Suppressor macrophage (primary cell): ENCODE measurements around the gene HCAR3.
A peak's percentile ranks its signal among the peaks of the same experiment; 100 is the strongest.
"Not testable (repeated sequence)": the region's sequence is repeated elsewhere in the genome, so short reads cannot be mapped to it uniquely, and the experiment has no call there.

ENCODE experiments used
- DNase-seq, 4 experiments: peaks; one replicate each; pipeline ENCODE4 v3.0.0-alpha.2; 2020 to 2022
- total RNA-seq, 17 experiments: gene quantifications; one replicate each; lab custom pipeline; 2026; ENCODE audit warnings: mixed read lengths in 6 of 17, inconsistent platforms in 3 of 17; lab: John Stamatoyannopoulos, UW

The HCAR3 gene
- total RNA-seq, result 0.33 to 95.3 (median 7.2) reads per million in 17 experiments

DNA sequence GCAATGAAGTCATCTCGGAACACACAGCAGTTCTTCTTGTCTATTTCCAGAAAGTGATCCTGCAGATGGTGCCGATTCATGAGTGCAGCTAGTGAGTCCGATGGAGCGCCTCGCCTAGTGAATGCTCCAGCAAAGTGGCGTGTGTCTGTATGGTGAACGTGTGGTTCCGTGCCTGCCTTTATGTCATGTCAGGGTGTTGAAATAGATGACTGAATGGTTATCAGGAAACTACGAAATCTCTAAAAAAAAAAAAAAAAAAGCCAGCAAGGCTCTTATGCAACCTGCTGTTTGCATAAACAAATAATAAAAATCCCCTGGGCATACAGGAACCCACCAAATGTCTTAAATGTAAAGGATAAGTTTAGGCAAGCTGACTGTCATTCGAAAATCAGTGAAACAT, at the start of gene HCAR3:
TSS of gene HCAR3 (minus strand) at position 154 of the 400 bp plus-strand sequence. CDS start at position 80, 74 bp downstream.
- peak; percentile 75 to 87 (median 80) for DNase-seq

DNA sequence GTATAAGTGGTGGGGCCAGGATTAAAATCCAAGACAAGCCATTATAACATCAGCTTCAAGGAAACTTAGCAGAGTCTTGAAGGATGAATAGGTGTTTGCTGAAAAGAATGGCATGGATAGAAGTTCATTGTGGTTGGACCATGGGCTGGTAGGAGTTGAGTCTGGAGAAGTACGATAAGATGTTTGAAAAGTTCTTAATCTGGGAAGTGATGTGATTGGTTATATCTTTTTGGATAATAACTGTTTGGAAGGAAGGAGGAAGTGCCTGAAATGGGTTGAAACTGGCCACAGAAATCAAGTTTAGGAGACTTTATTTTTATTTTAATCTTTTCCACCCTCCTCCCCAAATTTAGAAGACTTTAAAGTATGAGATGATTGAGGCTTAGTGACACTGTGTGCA, 41.0 kb upstream of the HCAR3 start:
- no peak for DNase-seq

DNA sequence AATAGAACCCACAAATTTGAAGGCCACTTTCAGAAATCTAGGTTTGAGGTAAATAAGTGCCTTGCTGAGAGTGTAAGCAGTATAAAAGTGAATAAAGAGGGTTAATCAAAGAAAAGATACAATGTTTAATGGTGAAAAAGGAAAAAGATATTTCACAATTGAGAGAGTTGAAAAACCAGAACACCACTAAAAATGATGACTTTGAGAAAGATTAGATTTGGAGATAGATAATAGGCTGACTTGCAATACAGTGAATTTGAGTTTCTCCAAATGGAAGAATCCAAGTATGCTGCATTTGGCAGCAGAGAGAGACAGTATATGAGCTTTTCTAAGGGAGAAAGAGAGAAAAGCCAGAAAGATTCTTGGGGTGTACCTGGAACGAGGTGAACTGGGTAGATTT, 38.2 kb upstream of the HCAR3 start:
- no peak for DNase-seq

DNA sequence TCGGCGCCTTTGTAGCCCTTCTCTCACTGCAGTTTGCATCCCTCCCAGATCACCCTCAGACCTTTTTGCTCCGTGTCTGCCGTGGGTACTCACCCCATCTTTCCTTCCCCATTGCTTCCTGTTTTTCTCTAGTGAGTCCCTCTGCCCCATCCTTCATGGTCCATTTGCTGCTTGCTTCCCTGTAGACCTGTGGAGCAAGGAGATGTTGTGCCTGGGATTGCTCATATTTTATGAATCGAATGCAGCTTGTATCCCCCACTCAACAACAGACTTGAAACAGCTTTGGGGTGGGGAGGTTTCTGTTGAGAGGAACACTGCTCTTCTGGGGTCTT, 36.7 kb upstream of the HCAR3 start:
- peak in 3 of 4 experiments; percentile 21 to 37 (median 35) for DNase-seq

DNA sequence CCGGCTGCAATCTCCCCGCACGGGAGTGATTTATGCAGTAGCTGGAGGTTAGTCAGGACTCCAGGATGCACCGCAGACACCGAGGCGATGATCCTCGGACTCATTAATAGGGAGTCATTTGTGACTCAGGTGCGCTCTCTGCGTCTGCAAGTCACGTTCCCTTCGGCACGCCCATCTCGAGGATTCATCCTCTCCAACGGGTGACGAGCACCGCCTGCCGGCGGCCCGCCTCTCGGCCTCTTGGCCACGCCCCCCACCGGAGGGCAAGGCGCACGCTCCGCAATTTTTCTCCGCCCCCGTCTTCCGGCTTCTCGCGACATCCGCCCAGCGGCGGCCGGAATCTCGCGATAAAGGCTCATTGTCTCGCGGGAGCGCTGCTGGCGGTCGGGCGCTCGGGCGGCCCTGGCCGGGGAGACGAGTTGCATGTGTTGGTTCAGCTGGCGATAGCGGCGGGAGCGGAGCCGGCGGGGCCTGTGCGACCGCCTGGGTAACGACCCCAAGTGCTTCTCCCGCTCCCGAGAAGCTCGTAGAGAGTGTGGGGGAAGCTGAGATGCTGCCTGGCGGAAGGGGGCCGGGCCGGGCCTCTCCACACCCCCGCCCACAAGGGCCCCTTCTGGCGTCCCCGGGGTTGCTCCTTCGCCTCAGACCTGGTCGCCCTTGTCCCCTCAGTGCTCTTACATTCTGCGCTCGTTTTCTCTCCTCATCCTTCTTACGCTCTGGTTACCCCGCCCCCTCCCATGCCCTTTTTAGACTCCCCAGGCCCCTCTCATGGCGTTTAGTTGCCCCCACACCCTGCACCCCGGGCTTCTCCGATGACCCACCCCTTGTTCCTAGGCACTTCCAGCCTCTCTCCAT, 36.1 kb upstream of the HCAR3 start, which contains the start of gene DENR:
TSS of gene DENR (plus strand) at position 361 of the 855 bp plus-strand sequence. CDS start 878 bp downstream, outside the sequence.
- peak; percentile 98 to 99 (median 99) for DNase-seq

DNA sequence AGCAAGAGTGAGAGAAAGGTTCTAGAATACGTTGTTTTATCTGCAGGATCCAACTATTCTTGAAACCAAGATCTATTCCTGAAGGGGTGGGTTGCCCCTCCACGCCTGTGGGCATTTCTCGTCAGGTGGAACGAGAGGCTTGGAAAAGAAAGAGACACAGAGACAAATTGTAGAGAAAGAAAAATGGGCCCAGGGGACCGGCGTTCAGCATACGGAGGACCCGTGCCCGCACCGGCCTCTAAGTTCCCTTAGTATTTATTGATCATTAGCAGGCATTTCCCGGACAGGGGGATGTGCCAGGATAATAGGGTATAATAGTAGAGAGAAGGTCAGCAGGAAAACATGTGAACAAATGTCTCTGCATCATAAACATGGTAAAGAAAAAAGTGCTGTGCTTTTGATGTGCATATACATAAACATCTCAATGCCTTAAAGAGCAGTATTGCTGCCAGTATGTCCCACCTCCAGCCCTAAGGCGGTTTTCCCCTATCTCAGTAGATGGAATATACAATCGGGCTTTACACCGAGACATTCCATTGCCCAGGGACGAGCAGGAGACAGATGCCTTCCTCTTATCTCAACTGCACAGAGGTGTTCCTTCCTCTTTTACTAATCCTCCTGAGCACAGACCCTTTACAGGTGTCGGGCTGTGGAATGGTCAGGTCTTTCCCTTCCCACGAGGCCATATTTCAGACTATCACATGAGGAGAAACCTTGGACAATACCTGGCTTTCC, 34.3 kb upstream of the HCAR3 start:
- not testable (repeated sequence) for DNase-seq

DNA sequence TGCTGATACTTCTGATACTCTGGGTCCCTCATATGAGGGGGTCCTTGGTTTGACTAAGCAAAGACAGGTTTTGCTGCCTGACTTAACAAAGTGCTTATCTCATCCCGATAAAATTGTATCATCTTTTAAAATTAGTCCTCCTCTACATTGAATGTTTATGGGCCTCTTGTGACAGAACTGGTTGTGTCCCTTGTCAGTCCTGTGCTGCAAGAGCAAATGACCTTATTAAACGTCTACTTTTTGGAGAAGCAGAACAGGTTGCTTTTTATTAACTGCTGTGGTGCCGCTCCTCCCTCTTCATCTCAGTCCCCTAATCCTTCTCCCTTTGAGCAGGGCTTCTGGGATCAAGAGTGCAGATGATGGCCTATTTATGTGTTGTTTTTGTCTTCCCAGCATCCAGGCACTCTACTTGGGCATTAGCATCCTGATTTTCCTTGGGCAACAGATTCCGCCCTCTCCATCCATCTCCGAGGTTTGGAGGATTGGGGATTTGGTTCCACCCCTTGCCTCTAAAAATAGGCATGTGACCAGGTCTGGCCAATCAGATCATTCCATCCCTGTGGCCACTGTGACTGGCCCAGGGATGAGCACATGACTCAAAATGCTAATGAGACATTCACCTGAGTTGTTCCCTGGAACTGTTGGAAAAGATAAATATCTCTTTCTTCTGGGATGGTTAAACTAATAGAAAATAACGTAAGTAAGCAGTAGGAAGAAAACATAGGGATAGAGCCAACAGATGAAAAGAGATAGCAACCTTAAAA, 33.1 kb upstream of the HCAR3 start:
- no peak for DNase-seq

DNA sequence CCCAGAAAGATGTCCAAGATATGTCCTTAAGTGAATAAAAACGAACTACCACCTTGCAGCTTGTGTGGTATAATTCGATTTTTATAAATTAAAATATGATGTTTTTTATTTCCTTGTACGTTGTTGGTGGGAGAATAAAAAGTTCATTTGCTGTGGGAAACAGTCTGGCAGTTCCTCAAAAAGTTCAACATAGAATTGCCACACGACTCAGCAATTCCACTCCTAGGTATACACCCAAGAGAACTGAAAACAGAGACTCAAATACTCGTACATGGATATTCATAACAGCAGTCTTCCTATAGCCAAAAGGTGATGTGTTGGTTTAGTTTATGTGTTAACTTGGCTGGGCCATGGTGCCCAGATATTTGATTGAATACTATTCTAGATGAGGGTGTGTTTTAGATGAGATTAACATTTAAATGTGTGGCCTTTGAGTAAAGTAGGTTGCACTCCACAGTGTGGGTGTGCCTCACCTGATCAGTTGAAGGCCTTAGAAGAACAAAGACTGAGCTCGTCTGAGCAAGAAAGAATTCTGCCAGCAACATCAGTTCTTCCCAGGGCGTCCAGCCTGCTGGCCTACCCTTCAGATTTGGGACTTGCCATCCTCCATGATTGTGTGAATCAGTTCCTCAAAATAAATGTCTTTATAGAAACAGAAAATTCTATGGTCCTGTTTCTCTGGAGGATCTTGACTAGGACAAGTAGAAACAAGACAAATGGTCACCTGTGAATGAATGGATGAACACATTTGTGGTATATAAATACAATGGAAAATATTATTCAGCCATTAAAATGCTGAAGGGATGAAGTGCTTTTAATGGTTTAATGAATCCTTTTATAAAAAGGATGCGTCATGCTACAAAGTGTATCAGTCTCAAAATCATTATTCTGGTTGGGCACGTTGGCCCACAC, 30.9 kb upstream of the HCAR3 start:
- peak in 3 of 4 experiments; percentile 28 to 60 (median 37) for DNase-seq

DNA sequence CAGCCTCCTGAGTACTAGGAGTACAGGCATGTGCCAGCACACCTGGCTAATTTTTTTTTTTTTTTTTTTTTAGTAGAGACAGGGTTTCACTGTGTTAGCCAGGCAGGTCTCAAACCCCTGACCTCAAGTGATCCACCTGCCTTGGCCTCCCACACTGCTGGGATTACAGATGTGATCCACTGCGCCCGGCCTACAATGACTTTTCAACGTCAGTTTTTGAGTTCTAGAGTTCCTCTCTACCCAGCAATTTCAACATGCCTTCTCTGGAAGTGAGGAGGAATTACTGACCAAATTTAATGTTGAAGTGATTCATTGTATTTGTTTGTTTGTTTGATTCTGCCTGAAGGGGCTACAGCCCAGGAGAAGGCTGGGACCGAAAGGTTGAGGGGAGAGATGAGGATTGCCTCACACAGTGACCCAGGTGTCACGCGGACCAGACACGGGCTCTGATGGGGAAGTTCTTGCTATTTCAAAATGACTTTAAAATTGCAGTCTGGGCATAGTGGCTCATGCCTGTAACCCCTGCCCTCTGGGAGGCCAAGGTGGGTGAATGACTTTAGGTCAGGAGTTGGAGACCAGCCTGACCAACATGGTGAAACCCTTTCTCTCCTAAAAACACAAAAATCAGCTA, 27.4 kb upstream of the HCAR3 start:
- peak; percentile 81 to 93 (median 90) for DNase-seq

DNA sequence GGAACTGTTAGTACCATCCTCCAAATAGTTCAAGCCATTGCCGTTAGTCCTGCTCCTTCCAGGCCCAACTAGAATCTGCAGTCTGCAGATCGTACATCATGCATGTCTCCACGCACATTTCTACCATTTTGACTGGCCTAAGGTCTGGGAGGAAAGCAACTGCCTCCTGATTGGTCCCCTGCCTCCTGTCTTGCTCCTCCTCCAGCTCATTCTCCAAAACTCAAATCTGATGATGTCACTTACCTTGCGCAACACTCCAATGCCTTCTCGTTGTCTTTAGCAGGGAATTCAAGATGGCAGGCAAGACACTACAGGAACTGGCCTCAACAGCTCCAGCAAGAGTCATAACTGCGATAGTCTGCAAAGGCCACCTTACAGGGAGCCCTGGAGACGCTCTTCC, 23.7 kb upstream of the HCAR3 start:
- peak in 1 of 4 experiments; percentile 17 for DNase-seq

DNA sequence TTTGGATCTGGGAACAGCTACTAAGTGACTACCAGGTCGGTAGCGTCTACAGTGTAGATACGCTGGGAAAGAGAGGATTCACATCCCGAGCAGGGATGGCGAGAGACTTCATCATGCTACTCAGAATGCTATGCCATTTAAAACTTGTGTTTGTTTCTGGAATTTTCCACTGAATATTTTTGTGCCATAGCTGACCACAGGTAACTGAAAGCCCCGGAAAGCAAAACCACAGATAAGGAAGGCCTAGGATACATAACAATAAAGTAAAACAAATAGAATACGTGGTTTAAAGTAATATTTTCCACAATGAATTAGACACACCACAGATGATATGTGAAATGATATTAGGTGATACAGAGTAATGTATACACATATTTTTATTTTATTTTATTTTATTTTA, 22.0 kb upstream of the HCAR3 start:
- DNase-seq, result no peak

DNA sequence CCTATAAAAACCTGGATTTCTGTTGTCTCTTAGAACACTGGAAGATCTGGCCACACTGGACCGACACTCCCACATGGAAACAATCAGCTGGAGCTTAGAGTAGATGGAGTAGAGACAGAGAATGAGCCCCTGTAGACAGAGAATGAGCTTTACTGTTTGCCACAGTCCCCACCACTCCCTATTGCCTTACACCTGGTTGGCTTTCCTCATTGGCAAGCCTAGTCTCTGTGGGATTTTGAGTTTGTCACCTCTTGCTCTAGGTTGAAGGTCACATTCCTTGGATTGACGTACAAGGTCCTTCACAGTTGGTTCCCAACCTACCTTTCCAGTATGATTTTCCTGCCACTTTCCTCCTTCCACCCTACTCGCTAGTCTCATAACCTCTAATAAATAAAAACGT, 16.0 kb upstream of the HCAR3 start:
- DNase-seq, result no peak

DNA sequence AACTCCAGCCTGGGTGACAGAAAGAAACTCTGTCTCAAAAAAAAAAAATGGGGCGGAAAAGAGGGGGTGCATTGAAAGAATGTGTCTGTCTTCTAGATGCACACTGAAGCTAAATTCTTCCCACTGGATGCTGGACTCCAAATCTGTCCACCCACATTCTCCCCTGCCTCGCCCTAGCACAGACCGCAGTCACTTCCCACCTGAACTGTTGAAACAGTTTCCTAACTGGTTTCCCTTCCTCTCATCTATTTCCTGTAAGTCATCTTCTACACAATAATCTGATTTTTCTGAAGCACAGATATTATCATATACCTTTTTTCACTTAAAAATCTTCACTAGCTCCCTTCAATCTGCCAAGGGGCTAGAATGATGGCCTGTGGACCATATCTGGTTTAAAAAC, 15.6 kb upstream of the HCAR3 start:
- DNase-seq, result peak in 3 of 4 experiments; percentile 45 to 50 (median 46)

DNA sequence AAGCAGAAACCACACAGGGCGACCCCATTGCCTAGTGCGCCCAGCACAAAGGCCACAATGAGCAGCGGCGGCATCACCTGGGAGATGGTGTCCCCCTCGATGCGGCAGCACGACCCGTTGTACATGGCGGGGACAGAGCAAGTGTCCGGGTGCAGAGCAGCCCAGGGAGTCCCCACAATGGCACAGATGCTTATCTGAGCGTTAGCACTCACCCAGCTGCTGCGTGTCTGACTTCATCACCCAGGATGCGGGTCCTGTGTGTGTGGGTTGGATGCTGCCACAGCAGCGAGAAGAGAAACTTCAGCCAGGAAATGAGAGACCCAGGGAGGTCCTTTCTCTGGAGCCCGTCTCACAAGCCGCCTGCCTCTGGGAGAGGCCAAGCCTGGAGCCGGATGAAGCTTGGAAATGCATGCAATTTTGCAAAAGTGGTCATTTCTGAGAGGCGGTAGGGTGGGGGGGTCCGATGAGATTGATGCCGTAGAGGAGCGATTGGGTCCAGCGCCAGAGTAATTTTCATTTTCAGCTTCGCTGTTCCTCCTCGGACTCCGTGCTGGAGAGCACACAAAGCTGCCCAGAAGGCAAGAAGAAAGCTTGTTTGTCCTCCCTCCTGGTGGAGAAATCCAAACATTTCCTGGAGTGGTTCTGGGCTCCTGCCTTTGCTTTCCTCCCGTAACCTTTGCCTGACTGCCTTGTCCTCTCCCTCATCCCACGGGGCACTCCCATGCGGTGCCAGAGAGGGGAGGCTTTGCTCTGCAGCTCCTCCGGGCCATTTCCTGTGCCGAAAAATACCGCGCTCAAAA, 13.8 kb upstream of the HCAR3 start, which contains the start of gene HCAR1:
TSS of gene HCAR1 (minus strand) at position 630 of the 800 bp plus-strand sequence. CDS start at position 125, 505 bp downstream.
- DNase-seq, result no peak

DNA sequence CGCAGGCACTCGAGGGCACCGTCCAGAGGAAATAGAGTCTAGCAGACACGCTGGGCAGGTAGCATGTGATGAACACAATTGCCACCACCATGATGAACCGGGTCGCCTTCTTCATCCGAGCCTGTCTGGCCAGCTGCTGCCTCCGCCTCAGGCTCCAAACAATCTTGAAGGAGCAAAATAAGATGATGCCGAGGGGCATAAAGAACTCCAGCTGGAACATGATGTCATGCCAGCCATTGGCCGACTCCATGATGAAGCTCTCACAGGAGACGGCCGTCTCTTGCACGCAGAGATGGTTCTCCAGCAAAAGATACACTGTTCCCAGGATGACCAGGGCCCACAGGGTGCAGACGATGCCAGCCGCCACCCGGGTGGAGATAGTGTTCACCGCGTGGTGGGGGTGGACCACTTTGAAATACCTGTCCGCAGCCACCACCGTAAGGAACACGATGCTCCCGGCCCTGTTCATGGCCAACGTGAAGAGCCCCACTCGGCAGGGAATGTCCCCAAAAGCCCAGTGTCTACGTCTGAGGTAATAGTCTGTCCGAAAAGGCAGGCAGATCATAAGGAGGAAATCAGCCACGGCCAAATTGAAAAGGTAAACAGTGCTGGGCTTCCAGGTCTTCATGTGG, 13.1 kb upstream of the HCAR3 start:
- no peak for DNase-seq

DNA sequence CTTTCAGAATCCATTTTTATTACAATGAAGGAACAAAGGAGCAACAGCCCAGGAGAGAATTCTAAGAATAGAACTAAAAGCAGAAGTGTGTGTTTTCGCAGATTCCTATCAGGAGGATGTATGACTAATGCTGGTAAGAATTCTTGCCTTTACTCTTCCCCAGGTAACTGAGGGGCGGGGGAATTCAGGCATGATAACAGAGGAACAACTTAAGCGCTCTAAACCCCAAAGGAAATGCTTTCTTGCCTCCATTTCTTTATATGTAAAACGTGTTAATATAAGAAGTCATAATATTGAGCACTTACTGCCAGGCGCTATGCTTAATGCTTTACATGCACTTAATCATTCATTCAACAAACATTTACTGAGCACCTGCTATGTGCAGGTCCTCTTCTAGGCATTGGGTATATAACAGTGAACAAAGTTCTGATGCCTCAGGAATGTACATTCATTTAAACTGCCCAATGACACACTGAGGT, 9.5 kb upstream of the HCAR3 start:
- DNase-seq, result peak; percentile 31 to 73 (median 54)

DNA sequence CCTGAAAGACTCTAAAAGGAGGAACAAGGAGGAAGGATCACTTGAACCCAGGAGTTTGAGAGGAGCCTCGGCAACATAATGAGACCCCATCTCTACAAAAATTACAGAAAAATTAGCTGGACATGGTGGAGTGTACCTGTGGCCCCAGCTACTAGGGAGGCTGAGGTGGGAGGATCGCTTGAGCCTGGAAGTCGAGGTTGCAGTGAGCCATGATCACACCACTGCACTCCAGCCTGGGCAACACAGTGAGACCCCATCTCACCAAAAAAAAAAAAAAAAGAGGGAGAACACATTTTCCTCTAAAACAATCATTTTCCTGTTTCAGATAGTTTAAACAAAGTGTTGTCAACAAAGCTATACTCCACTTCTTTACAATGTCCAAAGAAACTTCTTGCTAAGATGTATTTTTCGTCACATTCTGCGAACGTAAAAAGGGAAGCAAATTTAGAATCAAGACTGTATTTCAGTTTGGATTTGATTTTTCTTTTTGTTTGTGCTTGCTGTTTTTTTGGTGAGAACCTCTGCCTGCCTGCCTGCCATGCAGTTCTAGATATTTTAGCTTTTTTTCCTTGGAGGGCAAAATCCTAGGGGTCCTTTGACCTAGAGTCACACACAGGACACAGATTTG, 9.0 kb upstream of the HCAR3 start:
- DNase-seq, result no peak

DNA sequence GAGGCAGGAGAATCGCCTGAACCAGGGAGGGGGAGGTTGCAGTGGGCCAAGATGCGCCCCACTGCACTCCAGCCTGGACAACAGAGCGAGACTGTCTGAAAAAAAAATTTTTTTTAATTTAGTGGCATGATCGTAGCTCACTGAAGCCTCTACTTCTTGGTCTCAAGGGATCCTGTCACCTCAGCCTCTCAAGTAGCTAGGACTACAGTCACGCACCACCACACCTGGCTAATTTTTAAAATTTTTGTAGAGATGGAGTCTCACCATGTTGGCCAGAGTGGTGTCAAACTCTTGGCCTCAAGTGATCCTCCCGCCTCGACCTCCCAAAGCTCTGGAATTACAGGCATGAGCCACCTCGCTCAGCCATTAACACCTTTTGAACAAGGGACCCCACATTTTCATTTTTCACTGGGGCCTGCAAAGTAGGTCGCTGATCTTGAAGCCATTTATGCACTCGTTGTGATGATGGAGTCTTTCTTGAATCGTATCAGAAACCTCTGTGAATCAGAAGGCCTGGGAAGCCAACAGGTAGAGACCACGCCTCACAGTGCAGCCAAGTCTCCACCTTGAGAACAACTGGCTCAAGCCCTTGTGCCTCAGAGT, 8.1 kb upstream of the HCAR3 start:
- no peak for DNase-seq

DNA sequence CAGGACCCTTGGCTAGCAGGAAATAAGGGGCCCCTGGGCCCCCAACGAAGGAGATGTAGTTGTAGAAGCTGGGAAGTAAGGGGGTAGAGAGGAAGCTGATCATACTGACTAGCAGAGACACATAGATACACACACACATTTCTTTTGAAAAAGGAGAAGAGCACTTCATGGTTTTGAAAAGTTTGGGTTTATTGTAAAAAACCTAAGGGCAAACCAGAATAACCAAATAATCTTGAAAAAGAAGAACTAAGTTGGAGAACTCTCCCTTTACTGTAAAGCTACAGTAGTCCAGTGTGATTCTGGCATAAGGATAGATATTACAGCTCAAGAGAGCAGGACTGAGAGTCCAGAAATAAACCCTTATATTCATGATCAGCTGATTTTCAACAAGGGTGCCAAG, 5.8 kb upstream of the HCAR3 start:
- DNase-seq, result peak; percentile 18 to 73 (median 48)
